ENCODE results near the gene NCCRP1.
"Not testable (repeated sequence)": the region's sequence is repeated elsewhere in the genome, so short reads cannot be mapped to it uniquely, and the experiment has no call there.

Gene NCCRP1

GRCh38 chr19:39245166-39245565 is 48.4 kb downstream of the NCCRP1 start:
- DNase-seq (ENCODE audit: low read depth in 2 of 2): not testable (repeated sequence)

- peak in 1 of 2 donors; percentile 17 for DNase-seq (ENCODE audit: low read depth in 2 of 2)
Measured at GRCh38 chr19:39246951-39247669, 50.3 kb downstream of the NCCRP1 start.

DNA sequence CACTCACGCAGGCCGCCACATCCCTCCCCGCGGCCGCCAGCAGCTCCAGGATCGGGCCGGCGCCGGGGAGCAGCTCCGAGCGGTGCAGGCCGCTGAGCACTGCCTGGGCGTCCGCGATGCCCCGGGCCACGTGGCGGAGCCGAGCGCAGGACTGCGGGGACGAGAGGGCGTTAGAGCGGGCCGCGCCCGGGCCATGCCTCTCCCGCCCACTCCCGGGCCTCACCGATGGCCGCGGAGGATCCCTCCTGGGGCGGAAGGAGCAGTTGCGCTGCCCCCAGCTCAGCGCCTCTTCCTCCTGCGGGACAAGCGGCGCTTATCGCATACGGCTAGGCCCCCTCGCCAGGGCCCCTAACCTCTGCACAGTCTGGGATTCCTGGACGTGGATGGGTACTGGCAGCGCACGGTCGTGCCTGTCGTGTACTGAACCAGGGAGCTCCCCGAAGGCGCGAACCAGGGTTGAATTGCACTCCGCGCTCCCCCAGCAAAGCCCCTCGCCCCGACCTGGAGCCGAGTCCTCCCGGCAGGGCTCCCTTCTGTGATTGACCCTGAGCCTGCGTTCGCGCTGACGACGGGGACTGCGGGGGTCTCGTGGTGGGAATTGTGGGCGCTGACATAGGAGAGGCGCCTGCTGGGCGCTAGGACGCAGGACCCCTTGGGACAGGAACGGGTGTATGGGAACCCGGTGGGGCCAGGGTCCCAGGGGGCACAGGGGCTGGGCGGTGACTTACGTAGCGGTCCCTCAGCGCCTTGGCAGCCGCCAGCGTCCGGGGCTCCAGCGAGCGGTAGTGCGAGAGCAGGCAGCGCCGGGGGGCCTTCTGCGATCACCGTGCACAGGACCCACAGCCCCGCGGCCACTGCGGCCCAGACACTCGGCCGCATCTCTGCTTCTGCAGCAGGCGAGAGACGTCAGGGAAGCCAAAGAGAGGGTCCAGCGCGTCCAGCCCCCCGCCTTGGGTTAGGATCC is 51.2 kb downstream of the NCCRP1 start:
- no peak for DNase-seq (ENCODE audit: low read depth in 2 of 2)

GRCh38 chr19:39248806-39249205 is 52.0 kb downstream of the NCCRP1 start, which contains the start of gene IFNL4:
TSS of gene IFNL4 (minus strand) at chr19:39248856.
- DNase-seq (ENCODE audit: low read depth in 2 of 2): no peak

- no peak for DNase-seq (ENCODE audit: low read depth in 2 of 2)
Measured at GRCh38 chr19:39251081-39251480, 54.3 kb downstream of the NCCRP1 start.
